Gastroesophageal sphincter (tissue), 4 donors: Measurements from ENCODE around the gene ARFRP1. TPM values are rescaled to one million over a fixed set of nuclear protein-coding genes. Genes with fewer than 3 reads are reported as not detected.
A peak's percentile ranks its signal among the peaks of the same experiment; 100 is the strongest.

Experiments used
- ATAC-seq: fragments of 150-250 bp; one replicate; pipeline ENCODE4 v1.9.1; 2016; ENCODE audit warnings: mild to moderate bottlenecking, moderate library complexity
- H3K27ac ChIP-seq, 4 donors: fragments of 200-600 bp; sonication (generic) in 3 of 4; 1 replicate in 3 of 4; 2 replicates in 1 of 4; pipeline ENCODE4 v1.5.1; 2016 to 2019
- H3K27me3 ChIP-seq: fragments of 200-600 bp; sonication (generic); one replicate; pipeline ENCODE4 v1.5.1; 2019
- H3K36me3 ChIP-seq, 2 donors: fragments of 200-600 bp; sonication (generic); one replicate each; pipeline ENCODE4 v1.5.1; 2019; ENCODE audit warnings: control low read depth in 1 of 2
- H3K4me1 ChIP-seq, 3 donors: fragments of 200-600 bp; sonication (generic); 1 replicate in 2 of 3; 2 replicates in 1 of 3; pipeline ENCODE4 v1.5.1; 2016 to 2019; ENCODE audit warnings: control low read depth in 2 of 3
- H3K4me3 ChIP-seq, 2 donors: fragments of 200-600 bp; sonication (generic); one replicate each; pipeline ENCODE4 v1.5.1; 2019; ENCODE audit warnings: mild to moderate bottlenecking in 1 of 2, moderate library complexity in 1 of 2
- H3K9me3 ChIP-seq, 3 donors: fragments of 200-600 bp; sonication (generic); one replicate each; pipeline ENCODE4 v1.5.1; 2017 to 2019; ENCODE audit warnings: control low read depth in 2 of 3
- CTCF ChIP-seq, 4 experiments: fragments of 200-600 bp in 2 of 4; fragments of 450-650 bp in 2 of 4; sonication (generic) in 1 of 4; IDR thresholded peaks; one replicate each; pipeline ENCODE4 v1.5.1; 2017 to 2019; ENCODE audit warnings: antibody characterized with exemption in 4 of 4, mild to moderate bottlenecking in 2 of 4, moderate library complexity in 2 of 4
- EP300 ChIP-seq: sonication (generic); formaldehyde crosslinking; IDR thresholded peaks from one replicate; pipeline ENCODE4 v1.6.1; 2017; ENCODE audit warnings: antibody characterized with exemption, mild to moderate bottlenecking
- POLR2A ChIP-seq, 2 donors: fragments of 450-650 bp; IDR thresholded peaks; one replicate each; pipeline ENCODE4 v1.6.1; 2017; ENCODE audit warnings: antibody characterized with exemption in 2 of 2, mild to moderate bottlenecking in 2 of 2, moderate library complexity in 1 of 2
- POLR2AphosphoS5 ChIP-seq: sonication (generic); formaldehyde crosslinking; IDR thresholded peaks from one replicate; pipeline ENCODE4 v1.6.1; 2017; ENCODE audit warnings: antibody characterized with exemption
- WGBS, 2 donors: methylation state at CpG; one replicate each; pipeline ENCODE4 v1.1.5; 2018; ENCODE audit warnings: low coverage in 1 of 2; 5-methylcytosine and 5-hydroxymethylcytosine counted together
- total RNA-seq, 4 donors: library from RNA; depleted of rRNA; stranded (reverse); fragments of >200 nt; gene quantifications; one replicate each; pipeline ENCODE4 v1.1.0, GENCODE V29; 2016

ARFRP1 gene
- total RNA-seq, 4 donors from 2014 or later: 38.9 to 56.4 (median 49.0) TPM

GRCh38 chr20:63696628-63697356 is 11.0 kb downstream of the ARFRP1 start, which contains the start of gene TNFRSF6B:
TNFRSF6B (plus strand) TSS chr20:63696652; CDS start chr20:63696768, 116 bp downstream.
- Histone ChIP-seq H3K27ac (peak within 1 kb of the TSS in 3 of 4 donors; percentile 14 to 22 (median 19)), H3K36me3 (peaks cover 0 to 51% of the 10 kb centered on the region in 2 donors), H3K27me3 (no peaks in the 10 kb centered on the region), H3K9me3 (no peaks in the 10 kb centered on the region), H3K4me3 (peak within 1 kb of the TSS in 1 of 2 donors; percentile 39), H3K4me1 (peaks cover 0 to 55% (median 33%) of the 10 kb centered on the region in 3 donors)
- TF ChIP-seq POLR2A (IDR thresholded peaks at IDR 0.05) (peak in 1 of 2 donors; percentile 11), POLR2AphosphoS5 (peak; percentile 9), CTCF (IDR thresholded peaks at IDR 0.05) (no peak)
- no peak for ATAC-seq
- no CpG with 5 or more reads among the region's 52 CpGs for WGBS, 2 donors

- TF ChIP-seq POLR2AphosphoS5: no peak
- peaks cover 0 to 55% (median 33%) of the 10 kb centered on the region in 3 donors for H3K4me1 ChIP-seq
- peak overlapping the region in 3 of 4 donors; percentile 2 to 22 (median 19) for H3K27ac ChIP-seq
- H3K9me3 ChIP-seq: no peaks in the 10 kb centered on the region
- ATAC-seq: no peak
- H3K27me3 ChIP-seq: no peaks in the 10 kb centered on the region
- peaks cover 0 to 51% of the 10 kb centered on the region in 2 donors for H3K36me3 ChIP-seq
- peak overlapping the region in 1 of 2 donors; percentile 39 for H3K4me3 ChIP-seq
- WGBS, 2 donors: no CpG with 5 or more reads among the region's 6 CpGs
Measured at GRCh38 chr20:63696306-63696627, 11.5 kb downstream of the ARFRP1 start.

- TF ChIP-seq EP300 (no peak), POLR2AphosphoS5 (no peak), POLR2A (IDR thresholded peaks at IDR 0.05) (no peak), CTCF (IDR thresholded peaks at IDR 0.05) (no peak)
- H3K27me3 ChIP-seq: no peaks in the 10 kb centered on the region
- peak overlapping the region in 2 of 4 donors; percentile 2 to 22 for H3K27ac ChIP-seq
- peaks cover 0 to 47% of the 10 kb centered on the region in 2 donors for H3K36me3 ChIP-seq
- no CpG with 5 or more reads among the region's 25 CpGs for WGBS, 2 donors
- H3K9me3 ChIP-seq: no peaks in the 10 kb centered on the region
- H3K4me3 ChIP-seq: no peak overlapping the region
- ATAC-seq: no peak
- peaks cover 0 to 51% (median 33%) of the 10 kb centered on the region in 3 donors for H3K4me1 ChIP-seq
Measured at GRCh38 chr20:63695424-63696305, 12.1 kb downstream of the ARFRP1 start.

- H3K27me3 ChIP-seq: no peaks in the 10 kb centered on the region
- no peaks in the 10 kb centered on the region for H3K9me3 ChIP-seq
- no peak for ATAC-seq
- WGBS, 2 donors: 100% methylated on average over 3 of the region's 37 CpGs; no CpG with 5 or more reads in 1 of the 2 donors
- peaks cover 0 to 40% of the 10 kb centered on the region in 2 donors for H3K36me3 ChIP-seq
- H3K4me3 ChIP-seq: no peak overlapping the region
- TF ChIP-seq POLR2A (IDR thresholded peaks at IDR 0.05): no peak
- no peak for TF ChIP-seq EP300
- TF ChIP-seq POLR2AphosphoS5: no peak
- no peak for TF ChIP-seq CTCF (IDR thresholded peaks at IDR 0.05)
- peaks cover 0 to 42% (median 33%) of the 10 kb centered on the region in 3 donors for H3K4me1 ChIP-seq
- no peak overlapping the region for H3K27ac ChIP-seq
Measured at GRCh38 chr20:63694584-63695423, 13.0 kb downstream of the ARFRP1 start.
